T-helper 1 cell (primary cell): Measurements from ENCODE around the gene SETD3.

ENCODE experiments used
- DNase-seq, 5 donors: peaks; one replicate each; pipeline ENCODE4 v3.0.0-alpha.2; 2012 to 2020

Gene SETD3

GRCh38 chr14:99454246-99454645, 26.4 kb downstream of the SETD3 start:
- no peak for DNase-seq

DNA sequence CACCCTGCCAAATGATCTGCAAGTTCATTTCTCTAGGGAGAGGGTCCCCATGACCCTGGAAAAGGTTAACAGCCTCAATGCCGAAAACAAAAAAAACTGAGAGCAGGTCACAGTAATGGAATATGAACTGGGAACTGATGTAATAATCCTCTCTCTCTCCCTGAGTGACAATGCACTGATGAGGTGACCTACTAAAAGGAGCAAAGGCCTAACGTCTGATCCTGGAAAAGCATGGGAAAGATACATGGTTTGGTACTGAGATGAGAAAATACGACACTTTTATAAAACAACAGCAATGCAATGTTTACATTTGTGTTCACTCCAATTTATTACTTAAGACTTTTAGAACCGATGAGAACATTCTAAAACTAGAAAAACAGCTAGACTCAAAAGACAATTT, 27.7 kb downstream of the SETD3 start:
- DNase-seq, result no peak

- no peak for DNase-seq
Observed at GRCh38 chr14:99451234-99451633, 29.4 kb downstream of the SETD3 start.

- DNase-seq, result no peak
Observed at GRCh38 chr14:99450266-99450665, 30.4 kb downstream of the SETD3 start.

DNA sequence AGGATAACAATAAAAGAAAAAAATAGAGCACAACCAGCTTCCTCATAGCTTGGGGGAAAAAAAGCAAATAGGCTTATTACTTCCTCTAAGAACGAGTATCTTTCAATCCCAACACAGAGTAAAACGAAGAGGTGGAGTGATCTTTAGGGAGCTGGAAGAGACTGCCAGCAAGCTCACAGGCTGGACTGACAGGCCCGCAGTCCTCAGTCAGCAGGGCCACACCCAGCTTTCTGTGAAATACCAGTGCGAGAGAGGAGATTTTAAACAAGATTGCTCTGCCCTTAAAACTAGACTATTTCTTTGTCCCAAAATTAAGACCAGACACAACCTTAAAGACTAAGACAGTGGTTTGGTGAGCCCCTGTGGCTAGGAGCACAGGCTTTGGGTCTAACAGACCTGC, 32.9 kb downstream of the SETD3 start:
- DNase-seq, result no peak

- no peak for DNase-seq
Observed at GRCh38 chr14:99445931-99446330, 34.7 kb downstream of the SETD3 start.

GRCh38 chr14:99441918-99442317, 38.7 kb downstream of the SETD3 start:
- no peak for DNase-seq

DNA sequence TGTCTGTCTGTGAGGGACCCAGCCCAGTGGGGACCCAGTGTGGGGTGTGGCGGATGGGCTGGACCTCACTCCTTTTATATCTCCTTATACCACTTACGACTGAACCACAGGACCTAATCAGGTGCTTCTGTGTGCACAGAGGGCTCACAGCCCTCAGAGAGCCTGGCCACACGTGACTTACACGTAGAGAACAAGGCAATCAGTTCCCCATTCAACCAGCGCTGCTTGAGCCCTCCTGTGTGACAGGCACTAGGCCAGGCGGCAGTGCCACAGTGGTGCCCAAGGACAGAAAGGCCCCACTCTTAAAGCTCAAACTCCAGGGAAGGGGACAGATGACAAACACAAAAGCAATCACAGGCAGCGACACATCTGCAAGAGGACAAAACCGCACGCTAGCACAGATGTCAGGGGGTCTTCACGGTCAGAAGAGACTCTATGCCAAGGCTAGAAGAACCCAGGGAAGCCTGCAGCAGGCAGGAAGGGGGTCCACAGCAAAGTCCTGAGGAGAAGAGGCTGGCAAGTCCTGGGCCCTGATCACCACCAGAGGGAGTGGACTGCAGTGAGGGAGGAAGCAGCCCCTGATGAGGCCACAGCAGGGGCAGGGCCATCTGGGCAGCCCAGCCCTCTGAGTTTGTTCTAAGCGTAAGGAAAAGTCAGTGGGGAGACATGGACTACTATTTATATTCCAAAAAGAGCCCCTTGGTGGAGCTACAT, 39.3 kb downstream of the SETD3 start:
- DNase-seq, result no peak

DNA sequence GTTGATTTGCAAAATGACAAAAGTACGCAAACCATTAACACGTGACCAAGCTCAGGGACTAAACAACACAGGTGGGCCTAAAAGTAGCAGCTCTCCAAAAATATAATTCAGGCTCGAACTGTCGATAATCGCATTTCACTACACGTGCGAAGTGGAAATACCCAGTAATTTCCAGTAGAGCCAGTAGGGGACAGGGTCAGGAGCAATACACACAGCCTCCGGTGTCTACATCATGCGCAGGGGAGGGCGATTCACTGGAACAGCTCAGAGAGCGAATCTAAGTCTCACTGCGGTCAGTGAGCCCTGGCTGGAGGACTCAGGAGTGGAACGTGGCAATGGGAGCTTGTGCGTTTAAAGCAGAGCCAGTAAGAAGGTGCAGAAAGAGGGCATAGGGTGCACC, 40.4 kb downstream of the SETD3 start:
- no peak for DNase-seq

GRCh38 chr14:99437706-99438105, 43.0 kb downstream of the SETD3 start:
- no peak for DNase-seq

DNA sequence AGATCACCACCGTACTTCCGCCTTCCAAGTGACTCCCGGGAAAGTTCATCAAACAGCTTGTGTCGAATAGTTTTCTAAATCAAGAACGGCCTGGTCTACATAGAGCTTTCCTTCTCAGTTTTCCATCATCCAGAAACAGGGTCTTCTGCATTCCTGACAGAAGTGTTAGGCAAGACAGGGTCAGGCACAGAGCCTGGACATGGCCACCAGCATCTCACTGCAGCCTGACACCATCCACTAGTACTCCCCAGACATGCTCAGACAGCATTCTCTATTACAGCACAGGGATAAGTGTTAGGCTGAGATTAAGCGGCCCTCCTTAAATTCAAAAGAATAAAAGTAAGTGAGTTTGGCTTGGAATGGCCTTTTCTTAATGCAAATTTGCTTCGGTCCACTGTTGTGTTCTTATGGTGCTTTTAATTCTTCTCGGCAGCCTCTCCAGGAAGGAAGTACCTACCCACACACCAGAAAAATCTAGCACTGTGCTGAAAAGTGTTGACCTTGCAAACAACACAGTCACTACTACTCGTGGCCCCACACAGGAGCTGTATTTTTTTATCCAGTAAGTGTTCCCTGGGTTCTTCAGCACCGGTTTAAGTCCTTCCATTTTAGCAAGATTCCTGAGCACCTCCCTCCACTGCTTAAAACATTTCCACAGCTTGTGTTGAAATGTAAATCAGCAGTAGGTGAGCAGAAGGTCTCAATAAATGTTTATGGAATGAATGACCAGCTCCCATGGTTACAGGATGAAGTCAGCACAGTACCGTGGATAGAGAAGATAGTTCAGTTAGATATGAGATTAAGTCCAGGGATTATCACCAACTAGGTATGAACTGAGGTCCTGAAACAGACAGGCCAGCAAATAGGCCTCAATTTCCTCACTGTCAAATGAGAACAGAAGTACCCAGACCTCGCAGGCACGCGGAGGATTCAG, 44.1 kb downstream of the SETD3 start:
- peak in 1 of 5 donors; percentile 37 for DNase-seq

- DNase-seq, result no peak
Observed at GRCh38 chr14:99435327-99435726, 45.3 kb downstream of the SETD3 start.

DNA sequence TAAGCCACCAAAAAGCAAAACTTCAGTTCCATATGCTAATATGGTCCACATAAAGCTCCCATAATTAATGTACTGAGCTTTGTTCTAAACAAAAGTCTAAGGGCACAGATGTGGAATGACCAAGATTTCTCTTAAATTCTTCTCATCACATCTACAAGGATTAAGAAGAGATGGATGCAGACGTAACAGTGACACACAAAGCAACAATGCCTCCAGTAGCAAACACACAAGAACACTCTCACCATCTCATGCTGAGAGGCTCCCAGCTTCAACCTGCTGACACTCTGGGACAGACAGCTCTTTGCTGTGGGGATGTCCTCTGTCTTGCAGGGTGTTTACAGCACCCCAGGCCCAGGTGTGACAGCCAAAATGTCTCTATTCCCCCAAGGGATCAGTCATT, 48.2 kb downstream of the SETD3 start:
- no peak for DNase-seq

GRCh38 chr14:99431986-99432385, 48.7 kb downstream of the SETD3 start:
- DNase-seq, result no peak

DNA sequence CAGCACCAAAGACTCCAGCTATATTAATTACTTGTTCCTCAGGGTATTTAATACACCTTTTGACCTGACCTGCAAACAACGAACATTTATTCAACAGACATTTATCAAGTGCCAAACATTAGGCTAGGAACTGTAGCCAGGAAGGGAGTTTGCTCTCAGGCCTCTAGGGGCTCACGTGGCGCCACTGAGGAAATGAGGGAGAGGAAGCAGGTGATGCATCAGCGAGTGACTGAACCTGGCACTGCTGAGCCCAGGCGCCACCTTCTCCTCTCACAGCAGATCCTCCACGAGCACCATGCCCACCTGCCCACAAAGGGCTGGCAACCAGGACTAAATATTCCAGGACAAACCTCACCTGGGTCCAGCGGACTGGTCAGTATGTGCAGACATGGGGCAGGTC, 50.2 kb downstream of the SETD3 start:
- peak in 2 of 5 donors; percentile 7 to 9 for DNase-seq

DNA sequence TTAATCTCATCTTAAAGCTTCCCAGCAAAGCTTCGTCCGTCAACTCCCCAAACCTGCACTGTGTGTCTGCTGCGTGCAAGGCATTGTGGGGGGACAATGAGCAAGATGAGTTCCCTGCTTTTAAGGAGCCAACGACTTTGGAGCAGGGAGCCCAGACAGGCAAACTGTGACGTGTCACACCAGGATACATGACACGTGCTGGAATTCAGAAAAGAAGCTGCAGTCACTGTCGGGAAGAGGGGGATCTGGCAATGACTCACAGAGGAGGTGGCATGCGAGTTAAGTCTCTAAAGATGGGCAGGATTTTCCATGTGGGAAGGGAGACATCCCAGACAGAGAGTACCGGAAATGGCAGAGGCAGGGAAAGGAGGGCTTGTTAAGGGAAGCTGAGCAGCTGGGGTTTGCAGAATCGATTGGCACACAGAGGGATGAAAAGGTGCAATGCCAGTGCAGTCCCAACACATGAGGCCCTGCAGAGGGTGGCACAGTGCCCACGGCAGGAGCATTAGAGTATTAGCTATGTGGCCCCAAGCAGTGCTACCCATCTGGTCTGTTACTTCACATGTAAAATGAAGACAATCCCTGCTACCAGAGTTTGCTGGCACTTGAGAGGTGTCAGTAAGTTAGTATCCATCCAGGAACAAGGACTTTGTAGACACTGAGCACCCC, 52.9 kb downstream of the SETD3 start:
- DNase-seq, result no peak

- DNase-seq, result no peak
Observed at GRCh38 chr14:99426813-99427346, 53.8 kb downstream of the SETD3 start.

- DNase-seq, result no peak
Observed at GRCh38 chr14:99426265-99426664, 54.4 kb downstream of the SETD3 start.

DNA sequence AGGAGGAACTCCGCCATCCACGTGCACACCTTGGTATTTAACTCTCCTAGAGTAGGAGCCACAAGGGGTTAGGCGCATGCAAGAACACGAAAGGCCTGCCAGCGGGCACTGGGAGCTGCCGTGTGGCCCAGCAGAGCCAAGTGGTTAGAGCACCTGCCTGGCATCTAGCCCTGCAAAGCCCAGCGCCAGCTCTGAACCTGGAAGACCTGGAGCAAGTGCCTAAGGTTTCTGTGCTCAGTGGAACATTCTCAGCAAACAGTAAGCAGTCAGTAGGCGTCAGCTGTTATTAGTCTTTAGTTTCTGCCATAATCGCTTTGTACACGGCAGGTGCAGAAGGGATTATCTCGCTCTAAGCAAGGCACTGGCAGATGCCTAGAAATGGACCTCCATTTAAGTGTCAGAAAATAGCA, 55.4 kb downstream of the SETD3 start:
- DNase-seq, result no peak

DNA sequence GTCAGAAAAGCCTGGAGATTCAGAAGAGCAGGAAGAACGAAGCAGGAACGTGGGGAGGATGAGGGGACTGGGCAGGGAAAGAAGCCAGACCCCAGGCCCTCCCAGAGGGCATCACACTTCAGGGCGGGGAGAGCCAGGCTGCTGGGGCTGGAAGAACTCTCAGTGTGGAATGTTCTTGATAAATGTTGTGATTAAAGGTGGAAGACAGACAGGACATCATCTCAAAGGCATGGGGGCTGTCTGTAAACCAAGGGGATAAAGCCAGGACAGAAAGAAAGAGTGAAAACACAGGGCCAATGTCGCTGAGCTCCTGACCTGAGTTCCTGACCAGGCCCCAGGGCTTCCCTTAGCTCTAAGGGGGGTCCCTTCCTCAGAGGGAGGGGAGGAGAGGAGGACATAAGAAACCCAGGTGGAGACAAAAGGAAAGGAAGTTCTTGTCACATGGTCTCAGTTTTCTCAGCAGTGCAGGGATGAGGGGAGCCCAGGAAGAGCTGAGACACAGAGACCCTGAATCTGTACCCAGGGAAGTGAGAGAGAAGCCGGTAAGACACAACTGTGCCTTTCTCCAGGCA, 56.3 kb downstream of the SETD3 start:
- DNase-seq, result no peak

DNA sequence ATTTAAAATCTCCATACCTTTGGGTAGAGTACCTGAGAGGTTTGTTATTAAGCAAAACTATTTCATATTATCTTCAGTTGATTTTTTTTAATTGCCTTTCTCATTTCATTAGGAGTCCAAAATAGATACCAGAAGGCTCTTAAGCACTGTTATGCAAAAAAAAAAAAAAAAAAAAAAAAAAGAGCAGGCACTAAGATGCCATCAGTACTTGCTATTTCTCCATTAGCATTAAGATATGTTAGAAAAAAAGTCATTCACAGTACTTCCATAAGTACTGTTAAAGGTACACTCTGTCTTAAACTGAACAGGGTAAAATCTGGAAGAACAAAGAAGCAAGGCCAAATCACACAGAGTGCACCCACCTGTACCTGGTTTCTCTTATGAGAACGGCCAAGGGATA, 57.2 kb downstream of the SETD3 start:
- no peak for DNase-seq

- DNase-seq, result no peak
Observed at GRCh38 chr14:99422228-99423010, 58.2 kb downstream of the SETD3 start.
